Chondrocyte (in vitro differentiated cells): Measurements from ENCODE around the gene RASSF1. TPM values are rescaled to one million over a fixed set of nuclear protein-coding genes. Genes with fewer than 3 reads are reported as not detected.

Source experiments
- DNase-seq: peaks from one replicate; pipeline ENCODE4 v3.0.0; 2021; ENCODE audit warnings: mixed read lengths, low spot score
- H3K27ac Mint-ChIP-seq: one replicate; pipeline ENCODE4 v1.8.0; 2021; ENCODE audit warnings: mild to moderate bottlenecking, moderate library complexity, mixed read lengths; ENCODE audit not compliant: unreplicated experiment
- H3K27me3 Mint-ChIP-seq: 2 replicates; pipeline ENCODE4 v1.8.0; 2021; ENCODE audit warnings: low read depth, mixed read lengths
- H3K36me3 Mint-ChIP-seq: 2 replicates; pipeline ENCODE4 v1.8.0; 2021; ENCODE audit warnings: low read depth, mixed read lengths
- H3K4me1 Mint-ChIP-seq: 2 replicates; pipeline ENCODE4 v1.8.0; 2021; ENCODE audit warnings: low read depth, mild to moderate bottlenecking, mixed read lengths
- H3K4me3 Mint-ChIP-seq: one replicate; pipeline ENCODE4 v1.8.0; 2021; ENCODE audit warnings: mild to moderate bottlenecking, moderate library complexity, mixed read lengths; ENCODE audit not compliant: unreplicated experiment
- H3K9me3 Mint-ChIP-seq: 2 replicates; pipeline ENCODE4 v1.8.0; 2021; ENCODE audit warnings: low read depth, mixed read lengths
- total RNA-seq: library from RNA; stranded (reverse); gene quantifications from 3 replicates; pipeline ENCODE4 v1.2.1, GENCODE V29; 2021
- TF ChIP-seq, protein P1 (sequence below): fragments of 200-600 bp; sonication (generic); IDR thresholded peaks from 2 replicates; pipeline ENCODE4 v1.5.0; 2021; ENCODE audit warnings: antibody characterized with exemption, mild to moderate bottlenecking, moderate library complexity

The RASSF1 gene
- total RNA-seq, 1 donor from 2014 or later = 21.8 TPM

DNA sequence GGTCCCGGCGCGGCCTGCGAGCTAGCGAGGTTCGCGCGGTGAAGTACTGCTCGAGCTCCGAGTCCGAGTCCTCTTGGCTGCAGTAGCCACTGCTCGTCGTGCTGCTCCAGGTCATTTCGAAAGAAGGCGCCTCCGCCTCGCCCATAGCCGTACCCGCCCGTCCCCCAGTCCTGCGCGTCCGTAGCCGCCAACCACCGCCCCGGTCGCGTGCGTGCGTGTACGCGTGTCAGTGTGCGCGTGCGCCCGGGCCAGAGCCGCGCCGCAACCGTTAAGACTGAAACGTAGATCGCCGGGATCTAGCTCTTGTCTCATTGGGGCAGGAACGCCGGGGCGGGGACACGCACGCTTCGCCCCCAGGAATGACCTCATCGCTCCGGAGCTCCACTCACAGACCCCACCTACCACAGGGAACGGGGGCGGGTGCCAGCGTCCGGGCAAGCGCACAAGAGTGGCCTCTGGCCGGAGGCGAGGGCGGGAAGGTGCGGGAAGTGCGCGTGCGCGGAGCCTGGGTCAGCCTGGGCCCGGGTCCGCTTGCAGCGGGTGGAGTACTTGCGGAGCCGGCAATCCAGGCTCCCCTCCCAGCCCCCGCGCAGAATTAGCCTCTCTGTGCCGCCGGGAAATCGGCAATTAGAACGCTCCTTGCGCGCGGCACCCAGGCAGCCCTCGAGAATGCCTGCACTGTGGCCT, 3.3 kb downstream of the RASSF1 start:
- Mint-ChIP-seq H3K36me3 (no peaks in the 10 kb centered on the region), H3K27me3 (no peaks in the 10 kb centered on the region), H3K4me3 (peak overlapping the region; percentile 98), H3K4me1 (peaks cover 55% of the 10 kb centered on the region), H3K9me3 (no peaks in the 10 kb centered on the region), H3K27ac (peak overlapping the region; percentile 98)
- TF ChIP-seq, protein P1, sequence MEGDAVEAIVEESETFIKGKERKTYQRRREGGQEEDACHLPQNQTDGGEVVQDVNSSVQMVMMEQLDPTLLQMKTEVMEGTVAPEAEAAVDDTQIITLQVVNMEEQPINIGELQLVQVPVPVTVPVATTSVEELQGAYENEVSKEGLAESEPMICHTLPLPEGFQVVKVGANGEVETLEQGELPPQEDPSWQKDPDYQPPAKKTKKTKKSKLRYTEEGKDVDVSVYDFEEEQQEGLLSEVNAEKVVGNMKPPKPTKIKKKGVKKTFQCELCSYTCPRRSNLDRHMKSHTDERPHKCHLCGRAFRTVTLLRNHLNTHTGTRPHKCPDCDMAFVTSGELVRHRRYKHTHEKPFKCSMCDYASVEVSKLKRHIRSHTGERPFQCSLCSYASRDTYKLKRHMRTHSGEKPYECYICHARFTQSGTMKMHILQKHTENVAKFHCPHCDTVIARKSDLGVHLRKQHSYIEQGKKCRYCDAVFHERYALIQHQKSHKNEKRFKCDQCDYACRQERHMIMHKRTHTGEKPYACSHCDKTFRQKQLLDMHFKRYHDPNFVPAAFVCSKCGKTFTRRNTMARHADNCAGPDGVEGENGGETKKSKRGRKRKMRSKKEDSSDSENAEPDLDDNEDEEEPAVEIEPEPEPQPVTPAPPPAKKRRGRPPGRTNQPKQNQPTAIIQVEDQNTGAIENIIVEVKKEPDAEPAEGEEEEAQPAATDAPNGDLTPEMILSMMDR = no peak
- DNase-seq = peak; percentile 100

DNA sequence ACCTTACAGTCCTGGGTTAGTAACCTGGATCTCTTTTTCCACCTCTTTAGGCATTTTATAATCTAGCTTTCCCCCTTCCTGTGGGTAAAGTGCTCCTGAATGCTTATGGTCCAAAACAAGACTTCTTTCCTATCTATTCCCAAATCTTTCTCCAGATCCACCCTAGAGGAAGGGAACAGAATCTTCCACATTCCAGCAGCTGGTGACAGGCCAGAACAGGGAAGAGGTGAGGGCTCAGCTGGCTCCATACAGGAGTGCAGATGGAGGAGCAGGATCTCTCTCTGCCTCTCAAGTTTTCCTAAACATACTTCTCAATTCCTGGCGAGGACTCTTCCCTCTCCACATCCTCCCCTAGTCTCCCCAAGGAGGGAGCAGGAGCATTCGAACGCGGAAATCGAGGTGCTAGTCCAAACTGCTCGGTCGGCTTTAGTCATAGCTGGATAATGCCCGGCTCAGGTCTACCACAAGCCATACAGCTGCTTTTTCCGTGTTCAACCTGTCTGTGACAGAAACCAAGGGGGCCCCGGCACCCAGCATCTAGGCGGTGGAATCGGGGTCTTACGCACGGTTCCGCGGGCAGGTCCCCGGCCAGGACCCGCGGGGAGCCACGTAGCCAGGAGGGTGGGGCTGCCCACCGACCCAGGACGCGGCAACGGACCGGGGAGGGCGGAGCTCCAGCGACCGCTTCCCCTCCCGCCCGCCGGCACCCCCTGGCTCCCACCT, 4.0 kb downstream of the RASSF1 start:
- Mint-ChIP-seq H3K27me3 (no peaks in the 10 kb centered on the region), H3K27ac (peak overlapping the region; percentile 98), H3K4me1 (peaks cover 55% of the 10 kb centered on the region), H3K36me3 (peaks cover 1% of the 10 kb centered on the region), H3K4me3 (peak overlapping the region; percentile 98), H3K9me3 (no peaks in the 10 kb centered on the region)
- TF ChIP-seq, protein P1 = no peak
- no peak for DNase-seq

DNA sequence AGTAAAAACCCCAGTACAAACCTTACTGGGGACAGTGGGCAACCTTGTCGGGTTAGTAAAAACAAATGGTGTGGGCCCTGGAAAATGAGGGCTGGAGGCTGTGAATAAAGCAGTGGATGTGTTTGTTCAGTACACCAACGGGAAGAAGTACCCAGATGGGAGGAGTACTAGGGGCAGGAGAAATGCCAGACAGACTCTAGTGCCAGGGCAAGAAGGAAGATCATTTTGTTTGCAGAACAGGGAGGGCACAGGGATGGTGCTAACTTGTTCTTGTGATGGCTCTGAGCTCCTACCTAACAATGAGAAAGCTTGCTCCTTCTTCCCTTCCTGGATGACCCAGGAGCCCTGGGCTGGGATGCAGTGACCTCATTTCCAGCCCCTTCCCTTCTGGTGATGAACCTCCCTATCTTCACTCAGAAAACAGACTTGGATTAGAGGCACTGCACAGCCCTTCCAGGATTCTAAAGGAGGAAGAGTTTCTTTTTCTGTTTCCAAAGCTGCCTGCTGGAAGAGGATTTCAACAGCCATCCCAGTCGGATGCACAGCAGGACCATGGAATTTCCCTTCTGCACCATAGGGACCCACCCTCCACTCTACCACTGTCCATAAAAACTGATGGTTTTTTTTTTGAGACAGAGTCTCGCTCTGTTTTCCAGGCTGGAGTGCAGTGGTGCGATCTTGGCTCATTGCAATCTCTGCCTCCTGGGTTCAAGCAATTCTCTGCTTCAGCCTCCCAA, 6.1 kb downstream of the RASSF1 start:
- no peaks in the 10 kb centered on the region for H3K27me3 Mint-ChIP-seq
- DNase-seq = no peak
- peaks cover 4% of the 10 kb centered on the region for H3K36me3 Mint-ChIP-seq
- TF ChIP-seq, protein P1 = no peak
- no peaks in the 10 kb centered on the region for H3K9me3 Mint-ChIP-seq
- H3K4me3 Mint-ChIP-seq = peak overlapping the region; percentile 37
- H3K4me1 Mint-ChIP-seq = peaks cover 49% of the 10 kb centered on the region
- peak overlapping the region; percentile 98 for H3K27ac Mint-ChIP-seq

DNA sequence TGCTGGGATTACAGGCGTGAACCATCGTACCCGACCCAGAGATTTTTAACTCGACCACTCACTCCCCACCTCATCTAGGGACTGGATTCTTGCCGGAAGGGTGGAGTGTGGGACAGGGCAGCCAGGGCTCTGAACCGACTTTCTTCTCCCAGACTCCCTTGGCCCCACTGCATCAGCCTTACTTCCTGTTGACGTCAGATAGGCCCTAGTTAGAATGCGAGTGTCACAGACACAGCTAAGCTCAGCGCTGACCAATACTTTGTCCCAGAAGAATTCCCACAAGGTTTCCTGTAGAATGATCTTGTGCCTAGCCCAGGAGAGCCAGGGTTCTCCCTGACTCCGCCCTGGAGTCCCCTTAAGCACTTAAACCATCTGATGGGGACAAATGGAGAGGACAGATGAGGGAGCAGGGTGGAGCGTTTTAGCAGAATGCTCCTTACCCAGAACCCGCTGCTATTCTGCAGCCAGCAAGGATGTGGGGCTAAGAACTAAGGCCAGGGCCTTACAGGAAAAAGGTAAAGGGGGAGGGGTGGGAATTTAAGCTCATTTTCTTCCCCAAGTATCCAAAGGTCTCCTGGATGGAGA, 6.8 kb downstream of the RASSF1 start:
- Mint-ChIP-seq H3K36me3 (peaks cover 4% of the 10 kb centered on the region), H3K27me3 (no peaks in the 10 kb centered on the region), H3K4me1 (peaks cover 44% of the 10 kb centered on the region), H3K4me3 (peak overlapping the region; percentile 37), H3K9me3 (no peaks in the 10 kb centered on the region), H3K27ac (peak overlapping the region; percentile 70)
- DNase-seq = no peak
- TF ChIP-seq, protein P1 = no peak
